AG08395 (cell line): ENCODE data around the gene RTF2.

ENCODE experiments used
- DNase-seq: peaks from one replicate; pipeline ENCODE4 v3.0.0; 2012; ENCODE audit warnings: mixed read lengths, low spot score

The RTF2 gene

GRCh38 chr20:56552911-56553629 is 84.6 kb downstream of the RTF2 start:
- no peak for DNase-seq

GRCh38 chr20:56554869-56555268 is 86.4 kb downstream of the RTF2 start:
- peak; percentile 94 for DNase-seq

- DNase-seq, result no peak
Measured at GRCh38 chr20:56558968-56559367, 90.5 kb downstream of the RTF2 start.

- DNase-seq, result peak; percentile 58
Measured at GRCh38 chr20:56564526-56564925, 96.1 kb downstream of the RTF2 start.

- no peak for DNase-seq
Measured at GRCh38 chr20:56565511-56565910, 97.1 kb downstream of the RTF2 start.

- no peak for DNase-seq
Measured at GRCh38 chr20:56566621-56567020, 98.2 kb downstream of the RTF2 start.
